ENCODE measurements around the gene ADAM15. TPM values are rescaled to one million over a fixed set of nuclear protein-coding genes. Genes with fewer than 3 reads are reported as not detected.

Gene ADAM15
- total and polyA plus RNA-seq, 2 of the 8 experiments (the other 6 are each of a cell fraction or from before 2014, with no cell fraction given): 32.9 to 37.6 TPM

DNA sequence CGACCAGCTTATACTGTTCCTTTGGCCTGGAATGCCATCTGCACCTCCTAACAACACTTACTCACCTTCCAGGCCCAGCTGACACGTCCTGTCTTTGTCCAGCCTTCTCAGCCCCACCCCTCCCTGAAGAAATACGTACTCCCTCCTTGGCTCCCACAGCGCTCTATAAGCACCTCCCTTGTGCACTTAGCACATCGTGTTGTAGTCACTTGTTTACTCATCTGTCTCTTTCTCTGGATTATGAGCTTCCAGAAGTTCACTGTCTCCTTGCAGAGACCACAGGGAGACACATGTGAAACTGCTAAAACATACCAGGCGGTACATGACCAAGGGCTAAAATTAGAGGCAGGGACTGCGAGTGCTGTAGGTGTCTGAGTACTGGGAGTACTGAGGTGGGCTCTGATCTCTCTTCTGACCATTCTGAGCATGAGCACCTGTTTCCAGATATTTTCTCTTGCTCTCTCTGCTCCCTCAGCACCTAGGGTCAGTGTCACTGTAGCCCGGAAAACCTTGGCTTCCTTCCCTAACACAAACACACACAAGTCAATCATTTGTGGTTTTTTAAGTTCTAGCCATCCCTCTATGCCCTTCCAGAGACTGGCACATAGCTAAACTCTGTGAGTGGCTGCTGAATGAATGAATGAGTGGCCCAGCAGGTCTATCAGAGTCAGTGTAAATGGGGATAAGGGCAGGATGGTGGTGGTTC is 12.4 kb upstream of the ADAM15 start (continued):
- TF ChIP-seq, protein P1, sequence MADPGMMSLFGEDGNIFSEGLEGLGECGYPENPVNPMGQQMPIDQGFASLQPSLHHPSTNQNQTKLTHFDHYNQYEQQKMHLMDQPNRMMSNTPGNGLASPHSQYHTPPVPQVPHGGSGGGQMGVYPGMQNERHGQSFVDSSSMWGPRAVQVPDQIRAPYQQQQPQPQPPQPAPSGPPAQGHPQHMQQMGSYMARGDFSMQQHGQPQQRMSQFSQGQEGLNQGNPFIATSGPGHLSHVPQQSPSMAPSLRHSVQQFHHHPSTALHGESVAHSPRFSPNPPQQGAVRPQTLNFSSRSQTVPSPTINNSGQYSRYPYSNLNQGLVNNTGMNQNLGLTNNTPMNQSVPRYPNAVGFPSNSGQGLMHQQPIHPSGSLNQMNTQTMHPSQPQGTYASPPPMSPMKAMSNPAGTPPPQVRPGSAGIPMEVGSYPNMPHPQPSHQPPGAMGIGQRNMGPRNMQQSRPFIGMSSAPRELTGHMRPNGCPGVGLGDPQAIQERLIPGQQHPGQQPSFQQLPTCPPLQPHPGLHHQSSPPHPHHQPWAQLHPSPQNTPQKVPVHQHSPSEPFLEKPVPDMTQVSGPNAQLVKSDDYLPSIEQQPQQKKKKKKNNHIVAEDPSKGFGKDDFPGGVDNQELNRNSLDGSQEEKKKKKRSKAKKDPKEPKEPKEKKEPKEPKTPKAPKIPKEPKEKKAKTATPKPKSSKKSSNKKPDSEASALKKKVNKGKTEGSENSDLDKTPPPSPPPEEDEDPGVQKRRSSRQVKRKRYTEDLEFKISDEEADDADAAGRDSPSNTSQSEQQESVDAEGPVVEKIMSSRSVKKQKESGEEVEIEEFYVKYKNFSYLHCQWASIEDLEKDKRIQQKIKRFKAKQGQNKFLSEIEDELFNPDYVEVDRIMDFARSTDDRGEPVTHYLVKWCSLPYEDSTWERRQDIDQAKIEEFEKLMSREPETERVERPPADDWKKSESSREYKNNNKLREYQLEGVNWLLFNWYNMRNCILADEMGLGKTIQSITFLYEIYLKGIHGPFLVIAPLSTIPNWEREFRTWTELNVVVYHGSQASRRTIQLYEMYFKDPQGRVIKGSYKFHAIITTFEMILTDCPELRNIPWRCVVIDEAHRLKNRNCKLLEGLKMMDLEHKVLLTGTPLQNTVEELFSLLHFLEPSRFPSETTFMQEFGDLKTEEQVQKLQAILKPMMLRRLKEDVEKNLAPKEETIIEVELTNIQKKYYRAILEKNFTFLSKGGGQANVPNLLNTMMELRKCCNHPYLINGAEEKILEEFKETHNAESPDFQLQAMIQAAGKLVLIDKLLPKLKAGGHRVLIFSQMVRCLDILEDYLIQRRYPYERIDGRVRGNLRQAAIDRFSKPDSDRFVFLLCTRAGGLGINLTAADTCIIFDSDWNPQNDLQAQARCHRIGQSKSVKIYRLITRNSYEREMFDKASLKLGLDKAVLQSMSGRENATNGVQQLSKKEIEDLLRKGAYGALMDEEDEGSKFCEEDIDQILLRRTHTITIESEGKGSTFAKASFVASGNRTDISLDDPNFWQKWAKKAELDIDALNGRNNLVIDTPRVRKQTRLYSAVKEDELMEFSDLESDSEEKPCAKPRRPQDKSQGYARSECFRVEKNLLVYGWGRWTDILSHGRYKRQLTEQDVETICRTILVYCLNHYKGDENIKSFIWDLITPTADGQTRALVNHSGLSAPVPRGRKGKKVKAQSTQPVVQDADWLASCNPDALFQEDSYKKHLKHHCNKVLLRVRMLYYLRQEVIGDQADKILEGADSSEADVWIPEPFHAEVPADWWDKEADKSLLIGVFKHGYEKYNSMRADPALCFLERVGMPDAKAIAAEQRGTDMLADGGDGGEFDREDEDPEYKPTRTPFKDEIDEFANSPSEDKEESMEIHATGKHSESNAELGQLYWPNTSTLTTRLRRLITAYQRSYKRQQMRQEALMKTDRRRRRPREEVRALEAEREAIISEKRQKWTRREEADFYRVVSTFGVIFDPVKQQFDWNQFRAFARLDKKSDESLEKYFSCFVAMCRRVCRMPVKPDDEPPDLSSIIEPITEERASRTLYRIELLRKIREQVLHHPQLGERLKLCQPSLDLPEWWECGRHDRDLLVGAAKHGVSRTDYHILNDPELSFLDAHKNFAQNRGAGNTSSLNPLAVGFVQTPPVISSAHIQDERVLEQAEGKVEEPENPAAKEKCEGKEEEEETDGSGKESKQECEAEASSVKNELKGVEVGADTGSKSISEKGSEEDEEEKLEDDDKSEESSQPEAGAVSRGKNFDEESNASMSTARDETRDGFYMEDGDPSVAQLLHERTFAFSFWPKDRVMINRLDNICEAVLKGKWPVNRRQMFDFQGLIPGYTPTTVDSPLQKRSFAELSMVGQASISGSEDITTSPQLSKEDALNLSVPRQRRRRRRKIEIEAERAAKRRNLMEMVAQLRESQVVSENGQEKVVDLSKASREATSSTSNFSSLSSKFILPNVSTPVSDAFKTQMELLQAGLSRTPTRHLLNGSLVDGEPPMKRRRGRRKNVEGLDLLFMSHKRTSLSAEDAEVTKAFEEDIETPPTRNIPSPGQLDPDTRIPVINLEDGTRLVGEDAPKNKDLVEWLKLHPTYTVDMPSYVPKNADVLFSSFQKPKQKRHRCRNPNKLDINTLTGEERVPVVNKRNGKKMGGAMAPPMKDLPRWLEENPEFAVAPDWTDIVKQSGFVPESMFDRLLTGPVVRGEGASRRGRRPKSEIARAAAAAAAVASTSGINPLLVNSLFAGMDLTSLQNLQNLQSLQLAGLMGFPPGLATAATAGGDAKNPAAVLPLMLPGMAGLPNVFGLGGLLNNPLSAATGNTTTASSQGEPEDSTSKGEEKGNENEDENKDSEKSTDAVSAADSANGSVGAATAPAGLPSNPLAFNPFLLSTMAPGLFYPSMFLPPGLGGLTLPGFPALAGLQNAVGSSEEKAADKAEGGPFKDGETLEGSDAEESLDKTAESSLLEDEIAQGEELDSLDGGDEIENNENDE (IDR thresholded peaks at IDR 0.05; ENCODE audit: insufficient replicate concordance, low read length): no peak
- TF ChIP-seq TAF7 (optimal IDR thresholded peaks at IDR 0.05; ENCODE audit: borderline replicate concordance, low read depth, low read length): no peak
- TF ChIP-seq TAF1 (IDR thresholded peaks at IDR 0.05; ENCODE audit: low read depth, low read length): no peak
- no peak for TF ChIP-seq PHF8 (conservative IDR thresholded peaks at IDR 0.05; ENCODE audit: low read depth, low read length)
- no peak for TF ChIP-seq POU5F1 (IDR thresholded peaks at IDR 0.05; ENCODE audit: low read depth, low read length)
- TF ChIP-seq, protein P2, sequence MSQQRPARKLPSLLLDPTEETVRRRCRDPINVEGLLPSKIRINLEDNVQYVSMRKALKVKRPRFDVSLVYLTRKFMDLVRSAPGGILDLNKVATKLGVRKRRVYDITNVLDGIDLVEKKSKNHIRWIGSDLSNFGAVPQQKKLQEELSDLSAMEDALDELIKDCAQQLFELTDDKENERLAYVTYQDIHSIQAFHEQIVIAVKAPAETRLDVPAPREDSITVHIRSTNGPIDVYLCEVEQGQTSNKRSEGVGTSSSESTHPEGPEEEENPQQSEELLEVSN (IDR thresholded peaks at IDR 0.05): no peak
- no peak for TF ChIP-seq SIN3A (conservative IDR thresholded peaks at IDR 0.05 in 1 of 2, IDR thresholded peaks at IDR 0.05 in 1 of 2; ENCODE audit: low read depth in 1 of 2, low read length in 2 of 2)
- TF ChIP-seq TEAD4 (IDR thresholded peaks at IDR 0.05; ENCODE audit: low read depth, low read length): no peak
- TF ChIP-seq, protein P3, sequence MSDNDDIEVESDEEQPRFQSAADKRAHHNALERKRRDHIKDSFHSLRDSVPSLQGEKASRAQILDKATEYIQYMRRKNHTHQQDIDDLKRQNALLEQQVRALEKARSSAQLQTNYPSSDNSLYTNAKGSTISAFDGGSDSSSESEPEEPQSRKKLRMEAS (IDR thresholded peaks at IDR 0.05): no peak

Measured in H1 (cell line).